ENCODE results near the gene SLIT3.

The SLIT3 gene

GRCh38 chr5:168724227-168724626, 576.7 kb downstream of the SLIT3 start:
- TF ChIP-seq CTCF (conservative IDR thresholded peaks at IDR 0.05; ENCODE audit: low read depth, low read length): no peak
- no peak overlapping the region for H3K4me3 ChIP-seq (ENCODE audit: low read length)
- DNase-seq (ENCODE audit: low read depth): no peak

GRCh38 chr5:168723037-168723436, 577.9 kb downstream of the SLIT3 start:
- no peak overlapping the region for H3K4me3 ChIP-seq (ENCODE audit: low read length)
- DNase-seq (ENCODE audit: low read depth): no peak
- no peak for TF ChIP-seq CTCF (conservative IDR thresholded peaks at IDR 0.05; ENCODE audit: low read depth, low read length)

DNA sequence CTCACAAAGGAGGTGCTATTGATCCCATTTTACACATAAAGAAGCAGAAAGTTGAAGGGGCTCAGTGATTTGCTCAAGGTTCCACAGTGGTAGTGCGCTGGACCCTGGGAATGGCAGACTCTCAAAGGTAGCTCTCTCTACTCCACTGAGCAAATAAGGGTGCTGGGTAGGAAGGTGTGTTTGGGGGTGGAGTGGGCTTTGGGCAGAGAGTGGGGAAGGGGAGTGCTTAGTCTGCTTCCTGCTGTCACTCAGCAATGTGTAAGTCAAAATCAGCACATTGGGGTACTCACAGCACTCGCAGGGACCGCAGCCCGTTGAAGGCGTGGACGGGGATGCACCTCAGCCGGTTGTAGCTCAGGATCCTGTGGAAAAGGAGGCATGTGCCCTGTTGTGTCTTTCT, 579.0 kb downstream of the SLIT3 start:
- H3K4me3 ChIP-seq (ENCODE audit: low read length): no peak overlapping the region
- DNase-seq (ENCODE audit: low read depth): no peak
- no peak for TF ChIP-seq CTCF (conservative IDR thresholded peaks at IDR 0.05; ENCODE audit: low read depth, low read length)

DNA sequence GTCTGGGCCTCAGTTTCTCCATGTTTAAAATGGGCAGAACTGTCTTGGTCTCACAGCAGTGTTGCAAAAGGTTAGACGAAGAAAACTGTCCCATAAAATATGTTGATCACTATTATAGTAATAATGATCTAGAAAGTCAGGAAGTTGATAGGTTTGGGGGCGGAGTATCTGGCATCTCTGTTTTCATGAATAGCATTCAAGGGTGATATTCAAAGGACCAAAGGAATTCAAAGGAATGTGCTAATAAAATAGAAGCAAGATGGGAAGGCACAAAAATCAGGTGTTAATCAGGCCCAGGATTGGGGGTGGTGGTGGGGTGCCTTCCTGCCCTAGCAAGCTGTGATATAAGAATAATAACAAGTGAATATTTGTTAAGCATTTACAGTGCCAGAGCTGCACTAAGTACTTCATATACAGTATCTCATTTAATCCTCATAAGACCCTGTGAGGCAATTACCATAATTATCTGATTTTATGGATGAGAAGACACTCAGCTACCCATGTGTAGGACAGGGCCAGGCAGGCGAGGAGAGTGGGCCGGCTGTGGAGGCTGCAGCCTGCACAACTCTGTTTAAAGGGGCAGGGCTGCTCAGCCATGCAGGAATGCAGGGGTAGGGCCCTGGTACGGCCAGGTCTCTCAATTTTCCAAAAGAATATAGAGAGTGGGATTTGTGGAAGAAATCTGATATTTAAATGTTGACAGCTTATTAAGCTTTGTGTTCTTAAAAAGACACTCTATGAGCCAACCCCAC, 579.8 kb downstream of the SLIT3 start:
- H3K4me3 ChIP-seq (ENCODE audit: low read length): no peak overlapping the region
- DNase-seq (ENCODE audit: low read depth): no peak
- TF ChIP-seq CTCF (conservative IDR thresholded peaks at IDR 0.05; ENCODE audit: low read depth, low read length): no peak

GRCh38 chr5:168720575-168720974, 580.4 kb downstream of the SLIT3 start:
- DNase-seq (ENCODE audit: low read depth): no peak
- no peak for TF ChIP-seq CTCF (conservative IDR thresholded peaks at IDR 0.05; ENCODE audit: low read depth, low read length)
- H3K4me3 ChIP-seq (ENCODE audit: low read length): no peak overlapping the region

GRCh38 chr5:168714046-168714445, 586.9 kb downstream of the SLIT3 start:
- TF ChIP-seq CTCF (conservative IDR thresholded peaks at IDR 0.05; ENCODE audit: low read depth, low read length): no peak
- no peak for DNase-seq (ENCODE audit: low read depth)
- H3K4me3 ChIP-seq (ENCODE audit: low read length): no peak overlapping the region

- H3K4me3 ChIP-seq (ENCODE audit: low read length): no peak overlapping the region
- TF ChIP-seq CTCF (conservative IDR thresholded peaks at IDR 0.05; ENCODE audit: low read depth, low read length): no peak
- no peak for DNase-seq (ENCODE audit: low read depth)
These were observed 587.9 kb downstream of the SLIT3 start for GRCh38 chr5:168713051-168713450.

Data from retinal pigment epithelial cell (primary cell).